ENCODE results near the gene PRUNE2. TPM values are rescaled to one million over a fixed set of nuclear protein-coding genes. Genes with fewer than 3 reads are reported as not detected.

PRUNE2 gene
- total and polyA plus RNA-seq, 4 donors, result 38.1 to 558 (median 198) TPM

DNA sequence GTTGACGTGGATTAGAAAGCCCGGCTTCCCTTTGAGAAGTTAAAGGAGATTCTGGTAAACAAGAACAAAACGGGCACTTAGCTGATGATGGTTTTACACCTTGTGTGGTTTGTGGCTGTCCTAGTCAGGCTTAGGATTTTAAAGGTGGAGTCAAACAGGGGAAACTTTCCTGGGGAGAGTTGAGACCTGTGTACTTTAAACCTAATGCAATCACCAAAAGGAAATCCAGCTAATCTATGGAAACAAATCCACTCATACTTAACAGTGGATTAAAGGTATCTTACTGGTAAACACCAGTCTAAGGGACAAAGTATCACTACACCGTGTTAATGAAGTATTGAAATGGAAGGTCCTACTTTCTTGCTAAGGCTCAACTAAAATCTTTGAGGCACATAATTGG is 291.9 kb downstream of the PRUNE2 start:
- DNase-seq, result no peak
- Histone ChIP-seq H3K4me3 (ENCODE audit: low read length in 2 of 2) (no peak overlapping the region), H3K27ac (ENCODE audit: low read depth in 1 of 2, low read length in 2 of 2) (no peak overlapping the region), H3K4me1 (ENCODE audit: control insufficient read depth in 1 of 2, insufficient read depth in 2 of 2, low read length in 2 of 2) (peaks cover 0 to 3% of the 10 kb centered on the region in 2 donors), H3K36me3 (ENCODE audit: control insufficient read depth in 1 of 2, insufficient read depth in 2 of 2, low read length in 1 of 2) (peaks cover 0 to 4% of the 10 kb centered on the region in 2 donors), H3K27me3 (ENCODE audit: control insufficient read depth in 1 of 2, insufficient read depth in 2 of 2, low read length in 1 of 2) (no peaks in the 10 kb centered on the region), H3K9me3 (ENCODE audit: control insufficient read depth, low read length) (no peaks in the 10 kb centered on the region)
- intact Hi-C loops (cut with DNase I), result no loop called here
- 96 to 98% methylated on average over 4 of the region's 4 CpGs for WGBS, 2 donors
- no peak for ATAC-seq (ENCODE audit: low FRiP score)

- intact Hi-C loops (cut with DNase I), result no loop called here
- Histone ChIP-seq H3K4me3 (ENCODE audit: low read length in 2 of 2) (no peak overlapping the region), H3K27me3 (ENCODE audit: control insufficient read depth in 1 of 2, insufficient read depth in 2 of 2, low read length in 1 of 2) (no peaks in the 10 kb centered on the region), H3K27ac (ENCODE audit: low read depth in 1 of 2, low read length in 2 of 2) (no peak overlapping the region), H3K9me3 (ENCODE audit: control insufficient read depth, low read length) (no peaks in the 10 kb centered on the region), H3K36me3 (ENCODE audit: control insufficient read depth in 1 of 2, insufficient read depth in 2 of 2, low read length in 1 of 2) (peaks cover 0 to 4% of the 10 kb centered on the region in 2 donors), H3K4me1 (ENCODE audit: control insufficient read depth in 1 of 2, insufficient read depth in 2 of 2, low read length in 2 of 2) (peaks cover 0 to under 1% of the 10 kb centered on the region in 2 donors)
- WGBS, 2 donors, result 90 to 93% methylated on average over 8 of the region's 8 CpGs
- ATAC-seq (ENCODE audit: low FRiP score), result no peak
- no peak for DNase-seq
Measured at GRCh38 chr9:76613150-76613781, 292.6 kb downstream of the PRUNE2 start.

- 25 to 50% methylated on average over 5 of the region's 5 CpGs for WGBS, 2 donors
- no peak overlapping the region for H3K4me3 ChIP-seq (ENCODE audit: low read length in 2 of 2)
- intact Hi-C loops (cut with DNase I), result no loop called here
- no peaks in the 10 kb centered on the region for H3K4me1 ChIP-seq (ENCODE audit: control insufficient read depth in 1 of 2, insufficient read depth in 2 of 2, low read length in 2 of 2)
- no peaks in the 10 kb centered on the region for H3K27me3 ChIP-seq (ENCODE audit: control insufficient read depth in 1 of 2, insufficient read depth in 2 of 2, low read length in 1 of 2)
- H3K27ac ChIP-seq (ENCODE audit: low read depth in 1 of 2, low read length in 2 of 2), result no peak overlapping the region
- H3K36me3 ChIP-seq (ENCODE audit: control insufficient read depth in 1 of 2, insufficient read depth in 2 of 2, low read length in 1 of 2), result peaks cover 0 to 4% of the 10 kb centered on the region in 2 donors
- H3K9me3 ChIP-seq (ENCODE audit: control insufficient read depth, low read length), result no peaks in the 10 kb centered on the region
- DNase-seq, result peak; percentile 86 to 88
- ATAC-seq (ENCODE audit: low FRiP score), result peak; percentile 89
Measured at GRCh38 chr9:76610011-76610352, 295.9 kb downstream of the PRUNE2 start.

DNA sequence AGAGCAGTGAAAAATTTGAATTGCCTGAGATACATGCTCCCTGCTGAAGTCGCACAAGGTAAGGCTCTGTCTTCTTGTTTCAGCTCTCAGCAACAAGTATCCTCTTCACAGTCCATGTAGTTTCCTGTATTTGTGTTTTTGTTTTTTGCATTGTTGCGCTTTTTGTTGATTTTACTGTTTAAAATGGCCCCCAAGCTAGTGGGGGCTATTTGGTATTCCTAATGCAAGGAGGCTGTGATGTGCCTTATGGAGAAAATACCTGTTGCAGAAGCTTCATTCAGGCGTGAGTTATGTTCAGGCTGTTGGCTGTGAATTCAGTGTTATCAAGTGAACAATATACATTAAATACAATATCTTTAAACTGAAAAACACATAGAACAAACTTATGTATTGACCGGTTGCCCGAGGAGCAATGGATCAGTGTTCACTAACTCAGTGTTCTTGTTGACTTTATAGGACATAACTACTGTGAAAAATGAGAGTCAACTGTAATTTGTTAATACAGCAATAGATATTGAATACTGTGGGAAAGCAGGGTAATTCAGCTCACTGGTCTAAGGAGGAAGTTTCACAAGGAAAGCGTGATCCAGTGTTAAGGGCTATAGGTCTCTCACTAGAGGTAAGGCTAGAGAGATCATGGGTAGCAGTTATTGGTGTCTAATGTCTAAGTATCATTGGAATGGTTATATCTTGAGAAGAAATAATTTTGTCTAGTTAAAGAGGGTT is 296.5 kb downstream of the PRUNE2 start:
- no peak for ATAC-seq (ENCODE audit: low FRiP score)
- intact Hi-C loops (cut with DNase I), result no loop called here
- no peak overlapping the region for H3K27ac ChIP-seq (ENCODE audit: low read depth in 1 of 2, low read length in 2 of 2)
- H3K36me3 ChIP-seq (ENCODE audit: control insufficient read depth in 1 of 2, insufficient read depth in 2 of 2, low read length in 1 of 2), result peaks cover 0 to 4% of the 10 kb centered on the region in 2 donors
- no peak overlapping the region for H3K4me3 ChIP-seq (ENCODE audit: low read length in 2 of 2)
- H3K27me3 ChIP-seq (ENCODE audit: control insufficient read depth in 1 of 2, insufficient read depth in 2 of 2, low read length in 1 of 2), result no peaks in the 10 kb centered on the region
- 91 to 92% methylated on average over 6 of the region's 6 CpGs for WGBS, 2 donors
- DNase-seq, result no peak
- no peaks in the 10 kb centered on the region for H3K9me3 ChIP-seq (ENCODE audit: control insufficient read depth, low read length)
- no peaks in the 10 kb centered on the region for H3K4me1 ChIP-seq (ENCODE audit: control insufficient read depth in 1 of 2, insufficient read depth in 2 of 2, low read length in 2 of 2)

- Histone ChIP-seq H3K27me3 (ENCODE audit: control insufficient read depth in 1 of 2, insufficient read depth in 2 of 2, low read length in 1 of 2) (no peaks in the 10 kb centered on the region), H3K4me1 (ENCODE audit: control insufficient read depth in 1 of 2, insufficient read depth in 2 of 2, low read length in 2 of 2) (no peaks in the 10 kb centered on the region), H3K4me3 (ENCODE audit: low read length in 2 of 2) (no peak overlapping the region), H3K27ac (ENCODE audit: low read depth in 1 of 2, low read length in 2 of 2) (no peak overlapping the region), H3K9me3 (ENCODE audit: control insufficient read depth, low read length) (no peaks in the 10 kb centered on the region), H3K36me3 (ENCODE audit: control insufficient read depth in 1 of 2, insufficient read depth in 2 of 2, low read length in 1 of 2) (peaks cover 0 to 4% of the 10 kb centered on the region in 2 donors)
- no peak for ATAC-seq (ENCODE audit: low FRiP score)
- WGBS, 2 donors, result 94 to 95% methylated on average over 4 of the region's 4 CpGs
- no peak for DNase-seq
- intact Hi-C loops (cut with DNase I), result no loop called here
Measured at GRCh38 chr9:76608575-76609273, 297.2 kb downstream of the PRUNE2 start.

GRCh38 chr9:76607730-76608436 is 298.0 kb downstream of the PRUNE2 start:
- ATAC-seq (ENCODE audit: low FRiP score) (no peak), DNase-seq (no peak)
- Histone ChIP-seq H3K27ac (ENCODE audit: low read depth in 1 of 2, low read length in 2 of 2) (no peak overlapping the region), H3K4me3 (ENCODE audit: low read length in 2 of 2) (no peak overlapping the region), H3K9me3 (ENCODE audit: control insufficient read depth, low read length) (no peaks in the 10 kb centered on the region), H3K36me3 (ENCODE audit: control insufficient read depth in 1 of 2, insufficient read depth in 2 of 2, low read length in 1 of 2) (peaks cover 0 to 4% of the 10 kb centered on the region in 2 donors), H3K27me3 (ENCODE audit: control insufficient read depth in 1 of 2, insufficient read depth in 2 of 2, low read length in 1 of 2) (no peaks in the 10 kb centered on the region), H3K4me1 (ENCODE audit: control insufficient read depth in 1 of 2, insufficient read depth in 2 of 2, low read length in 2 of 2) (no peaks in the 10 kb centered on the region)
- intact Hi-C loops (cut with DNase I), result no loop called here
- WGBS, 2 donors, result 75 to 79% methylated on average over 4 of the region's 4 CpGs

- no peak for ATAC-seq (ENCODE audit: low FRiP score)
Measured at GRCh38 chr9:76605321-76605900, 300.5 kb downstream of the PRUNE2 start.

DNA sequence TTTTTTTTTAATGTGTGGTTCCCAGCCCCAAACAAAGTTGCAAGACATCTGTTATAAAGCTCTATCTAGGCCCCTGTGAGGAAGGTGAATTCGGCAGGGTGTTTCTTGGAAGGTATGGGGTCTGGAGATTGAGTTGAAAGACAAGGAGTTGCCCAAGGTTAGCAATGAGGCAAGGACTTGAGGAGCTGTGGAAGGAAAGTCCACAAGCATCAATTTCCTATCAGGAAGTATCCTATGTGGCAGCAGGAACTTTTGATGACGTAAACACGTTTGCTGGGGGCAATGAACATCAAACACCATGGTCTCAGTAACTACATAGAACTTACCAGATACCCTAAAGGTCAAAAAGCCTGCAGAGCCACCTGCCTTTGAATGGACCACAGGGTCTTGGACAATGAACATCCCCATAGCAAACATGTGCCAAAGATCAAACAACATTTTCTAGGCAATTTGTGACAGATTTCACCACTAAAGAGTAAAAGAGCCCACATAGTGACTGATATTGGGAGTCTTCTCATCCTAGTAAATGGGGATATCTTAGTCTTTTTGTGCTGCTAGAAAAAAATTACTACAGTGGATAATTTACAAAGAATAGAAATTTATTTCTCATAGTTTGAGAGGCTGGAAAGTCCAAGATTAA is 301.9 kb downstream of the PRUNE2 start:
- intact Hi-C loops (cut with DNase I), result no loop called here
- Histone ChIP-seq H3K4me3 (ENCODE audit: low read length in 2 of 2) (no peak overlapping the region), H3K27me3 (ENCODE audit: control insufficient read depth in 1 of 2, insufficient read depth in 2 of 2, low read length in 1 of 2) (no peaks in the 10 kb centered on the region), H3K27ac (ENCODE audit: low read depth in 1 of 2, low read length in 2 of 2) (no peak overlapping the region), H3K36me3 (ENCODE audit: control insufficient read depth in 1 of 2, insufficient read depth in 2 of 2, low read length in 1 of 2) (no peaks in the 10 kb centered on the region), H3K4me1 (ENCODE audit: control insufficient read depth in 1 of 2, insufficient read depth in 2 of 2, low read length in 2 of 2) (no peaks in the 10 kb centered on the region), H3K9me3 (ENCODE audit: control insufficient read depth, low read length) (no peaks in the 10 kb centered on the region)
- DNase-seq (no peak), ATAC-seq (ENCODE audit: low FRiP score) (no peak)
- WGBS, 2 donors, result 91% methylated on average over 3 of the region's 3 CpGs

More at GRCh38 chr9:76605321-76605900, 300.5 kb downstream of the PRUNE2 start:
- DNase-seq, result no peak
- no peaks in the 10 kb centered on the region for H3K9me3 ChIP-seq (ENCODE audit: control insufficient read depth, low read length)
- intact Hi-C loops (cut with DNase I), result no loop called here
- H3K4me1 ChIP-seq (ENCODE audit: control insufficient read depth in 1 of 2, insufficient read depth in 2 of 2, low read length in 2 of 2), result no peaks in the 10 kb centered on the region
- no peaks in the 10 kb centered on the region for H3K36me3 ChIP-seq (ENCODE audit: control insufficient read depth in 1 of 2, insufficient read depth in 2 of 2, low read length in 1 of 2)
- H3K4me3 ChIP-seq (ENCODE audit: low read length in 2 of 2), result no peak overlapping the region
- no peak overlapping the region for H3K27ac ChIP-seq (ENCODE audit: low read depth in 1 of 2, low read length in 2 of 2)
- no peaks in the 10 kb centered on the region for H3K27me3 ChIP-seq (ENCODE audit: control insufficient read depth in 1 of 2, insufficient read depth in 2 of 2, low read length in 1 of 2)
- 78 to 86% methylated on average over 5 of the region's 5 CpGs for WGBS, 2 donors
